ENCODE results near the gene RNF157.
"Not testable (repeated sequence)": the region's sequence is repeated elsewhere in the genome, so short reads cannot be mapped to it uniquely, and the experiment has no call there.

RNF157 gene

DNA sequence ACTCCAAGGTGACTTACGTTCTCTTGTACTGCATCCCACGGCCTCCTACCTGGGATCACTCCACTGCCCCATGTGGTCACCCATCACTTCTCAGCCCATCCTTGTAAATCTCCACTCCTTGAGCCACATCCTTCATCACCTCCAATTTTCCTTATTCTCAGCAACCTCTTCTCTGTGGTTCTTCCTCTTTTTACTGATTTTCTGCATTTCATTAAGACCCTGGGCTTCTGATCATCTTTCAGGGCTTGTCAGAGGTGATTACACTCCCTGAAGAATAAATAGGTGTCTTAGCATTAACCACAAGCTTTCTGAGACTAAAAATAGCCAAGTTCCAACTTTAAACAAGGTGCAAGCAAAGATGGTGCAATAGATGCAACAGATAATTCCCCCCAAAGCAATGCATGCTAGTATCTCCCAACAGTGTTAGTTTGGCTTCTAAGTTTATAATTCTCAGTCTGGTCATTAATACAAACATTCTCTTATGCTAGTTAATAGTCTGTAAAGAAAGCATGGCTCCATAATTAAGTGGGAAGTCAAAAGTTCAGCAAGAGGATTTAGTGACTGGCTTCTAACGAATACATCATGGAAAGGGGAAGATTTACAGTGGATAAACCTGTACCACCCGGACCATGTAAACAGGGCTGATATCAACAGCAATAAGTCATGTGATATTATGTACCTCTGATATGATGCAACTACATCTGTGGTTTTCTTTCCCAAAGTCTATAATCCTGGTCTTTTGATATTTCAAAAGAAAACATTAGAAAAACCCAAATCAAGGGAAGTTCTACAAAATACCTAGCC is 51.9 kb downstream of the RNF157 start:
- no peak for DNase-seq

DNA sequence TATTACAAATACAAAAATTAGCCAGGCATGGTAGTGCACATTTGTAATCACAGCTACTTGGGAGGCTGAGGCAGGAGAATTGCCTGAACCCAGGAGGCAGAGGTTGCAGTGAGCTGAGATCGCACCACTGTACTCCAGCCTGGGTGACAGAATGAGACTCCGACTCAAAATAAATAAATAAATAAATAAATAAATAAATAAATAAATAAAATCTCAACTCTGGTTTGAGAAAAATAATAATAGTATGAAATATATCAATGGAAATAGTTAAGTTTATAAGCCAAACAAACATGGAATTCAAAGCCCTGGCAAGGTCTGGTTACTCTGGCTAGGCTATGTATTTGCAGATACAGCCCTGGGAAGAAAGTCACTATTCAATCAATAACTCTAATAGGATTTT is 53.5 kb downstream of the RNF157 start:
- not testable (repeated sequence) for DNase-seq

GRCh38 chr17:76184290-76184689 is 56.0 kb downstream of the RNF157 start:
- DNase-seq: no peak

- DNase-seq: peak; percentile 95
These were observed 58.1 kb downstream of the RNF157 start for GRCh38 chr17:76182016-76182764.

DNA sequence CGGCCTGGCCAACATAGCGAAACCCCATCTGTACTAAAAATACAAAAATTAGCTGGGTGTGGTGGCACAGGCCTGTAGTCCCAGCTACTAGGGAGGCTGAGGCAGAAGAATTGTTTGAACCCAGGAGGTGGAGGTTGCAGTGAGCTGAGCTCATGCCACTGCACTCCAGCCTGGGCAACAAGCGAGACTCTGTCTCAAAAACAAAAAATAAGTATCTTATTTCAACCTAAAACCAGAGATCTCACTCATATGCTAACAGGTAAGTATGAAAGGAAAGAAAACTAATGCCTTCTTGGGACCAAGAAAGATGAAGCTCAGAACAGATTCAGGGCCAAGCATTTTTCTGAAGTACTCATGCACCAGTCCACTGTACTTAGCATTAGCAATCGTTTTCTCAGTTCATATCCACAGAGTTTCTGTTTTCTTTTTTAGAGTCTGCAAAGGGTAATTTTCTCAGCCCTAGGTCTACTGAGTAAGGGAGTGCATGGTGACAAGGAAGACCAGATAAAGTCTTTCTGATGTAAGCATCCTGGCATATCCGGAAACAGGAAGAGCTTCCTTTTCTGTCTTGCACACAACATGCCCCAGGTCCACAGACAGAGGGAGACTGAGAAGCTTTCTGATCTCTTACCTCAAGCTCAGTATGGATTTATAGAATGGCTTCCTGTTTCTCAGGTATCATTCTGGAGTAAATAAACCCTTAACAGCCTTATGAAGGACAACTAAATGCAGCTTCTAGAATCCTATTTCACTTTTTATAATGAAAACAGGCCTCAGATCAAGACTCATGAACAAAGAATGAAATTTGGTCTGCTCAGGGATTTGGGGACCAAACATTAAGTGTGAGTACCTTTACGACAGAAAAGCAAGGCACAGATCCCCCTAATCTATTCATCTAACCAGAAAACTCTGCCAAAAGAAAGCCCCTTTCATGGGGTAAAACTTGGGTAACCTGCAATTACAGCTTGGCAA is 60.5 kb downstream of the RNF157 start:
- DNase-seq: peak; percentile 67

- DNase-seq: no peak
These were observed 62.2 kb downstream of the RNF157 start for GRCh38 chr17:76178124-76178523.

- no peak for DNase-seq
These were observed 63.4 kb downstream of the RNF157 start for GRCh38 chr17:76176701-76177574.

GRCh38 chr17:76174037-76174436 is 66.3 kb downstream of the RNF157 start:
- no peak for DNase-seq

DNA sequence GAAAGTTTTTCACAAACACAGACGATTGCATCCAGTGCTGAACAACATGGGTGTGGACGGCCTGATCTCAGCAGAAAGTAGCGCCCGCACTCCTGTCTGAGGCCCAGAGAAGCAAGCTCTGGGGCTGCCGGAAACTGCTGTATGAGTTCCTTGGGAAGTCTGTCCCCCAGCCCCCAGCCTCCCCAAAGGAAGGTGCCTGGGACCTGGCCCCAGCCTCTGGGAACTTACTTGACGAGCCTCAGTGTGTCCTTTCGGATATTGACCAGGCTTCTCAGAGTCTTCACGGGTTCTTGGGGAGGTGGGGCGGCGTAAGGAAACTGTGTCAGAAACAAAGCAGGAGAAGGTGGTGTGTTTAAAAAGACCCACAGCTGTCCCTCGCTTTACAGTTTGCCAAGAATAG is 66.8 kb downstream of the RNF157 start:
- DNase-seq: no peak

DNA sequence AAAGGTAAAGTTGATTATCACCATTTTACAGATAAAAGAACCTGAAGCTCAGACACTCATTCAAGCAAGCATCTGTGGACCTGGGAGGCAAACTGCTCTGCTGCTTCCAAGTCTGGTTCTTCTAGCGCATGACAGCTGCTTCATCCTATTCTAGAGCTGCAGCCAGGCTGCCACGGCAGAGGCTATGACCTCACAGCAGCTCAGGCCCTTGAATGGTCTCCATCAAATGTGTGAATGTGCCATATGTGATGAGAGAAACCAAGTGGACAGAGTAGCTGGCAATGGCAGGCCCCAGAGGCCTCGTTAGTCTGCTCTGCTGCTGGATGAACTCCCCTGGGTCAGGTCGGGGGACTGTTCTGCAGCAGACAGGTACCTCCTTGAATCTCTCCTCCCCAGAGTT is 68.6 kb downstream of the RNF157 start:
- no peak for DNase-seq

DNA sequence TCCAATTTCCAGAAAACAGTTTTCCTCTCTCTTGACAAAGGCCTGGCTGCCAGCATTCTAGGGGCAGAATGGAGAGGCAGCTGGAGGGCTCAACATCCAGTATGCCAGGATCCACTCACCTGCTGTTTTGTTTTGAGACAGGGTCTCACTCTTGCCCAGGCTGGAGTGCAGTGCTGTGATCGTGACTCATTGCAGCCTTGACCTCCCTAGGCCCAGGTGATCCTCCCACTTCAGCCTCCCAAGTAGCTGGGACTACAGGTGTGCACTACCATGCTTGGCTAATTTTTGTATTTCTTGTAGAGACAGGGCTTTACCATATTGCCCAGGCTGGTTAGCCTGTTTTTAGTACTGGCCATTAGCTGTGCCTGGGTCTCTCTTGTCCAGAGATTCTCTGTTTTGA is 70.2 kb downstream of the RNF157 start:
- DNase-seq: no peak

- DNase-seq: no peak
These were observed 73.4 kb downstream of the RNF157 start for GRCh38 chr17:76166906-76167305.

- no peak for DNase-seq
These were observed 74.1 kb downstream of the RNF157 start for GRCh38 chr17:76166168-76166567.

GRCh38 chr17:76164331-76164730 is 76.0 kb downstream of the RNF157 start:
- no peak for DNase-seq

DNA sequence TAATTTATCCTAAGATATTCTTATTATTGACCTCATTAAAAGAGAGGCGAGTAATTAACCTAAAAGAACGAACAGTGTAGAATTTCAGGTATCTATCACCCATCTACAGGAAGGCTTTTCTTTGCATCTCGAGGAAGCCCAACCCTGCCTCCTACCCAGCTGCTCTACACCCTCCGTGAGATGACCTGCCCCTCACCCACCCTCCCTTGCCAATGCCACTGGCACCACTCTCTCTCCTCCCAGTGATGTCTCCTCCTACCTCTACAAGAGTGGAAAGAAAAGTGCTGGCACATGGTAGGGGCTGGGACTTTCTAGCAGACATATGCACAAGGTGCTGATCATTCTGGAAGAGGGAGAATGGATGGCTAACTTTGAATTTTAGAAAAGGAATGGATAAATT is 76.4 kb downstream of the RNF157 start:
- no peak for DNase-seq

DNA sequence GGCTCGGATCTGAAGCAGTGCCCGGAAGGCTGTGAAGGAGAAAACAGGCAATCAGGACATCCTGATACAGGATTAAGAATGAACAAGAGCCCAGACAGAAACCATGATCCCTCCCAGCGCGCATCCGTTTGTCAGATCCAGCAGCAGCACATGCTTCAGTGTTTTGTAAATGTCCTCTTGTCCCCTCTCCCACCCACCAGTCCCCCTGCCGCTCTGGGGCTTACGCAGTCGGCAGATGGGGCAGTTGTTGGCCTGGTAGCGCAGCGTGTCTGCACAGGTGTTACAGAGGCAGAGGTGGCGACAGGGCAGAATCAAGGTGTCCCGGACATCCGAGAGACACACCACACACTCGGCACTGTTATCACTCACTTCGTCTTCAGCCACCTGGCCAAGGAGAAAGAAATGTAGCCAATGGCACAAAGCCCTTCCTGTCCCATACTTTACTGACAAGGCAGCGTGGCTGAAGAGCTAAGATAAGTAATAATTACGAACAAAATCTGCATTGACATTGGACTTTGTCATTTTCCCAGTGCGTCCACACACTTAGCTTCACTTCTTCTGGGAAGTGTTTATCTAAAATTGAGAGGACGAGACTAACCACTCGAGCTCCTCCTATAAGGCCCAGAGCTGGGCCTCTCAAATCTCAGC is 78.5 kb downstream of the RNF157 start:
- DNase-seq: no peak

DNA sequence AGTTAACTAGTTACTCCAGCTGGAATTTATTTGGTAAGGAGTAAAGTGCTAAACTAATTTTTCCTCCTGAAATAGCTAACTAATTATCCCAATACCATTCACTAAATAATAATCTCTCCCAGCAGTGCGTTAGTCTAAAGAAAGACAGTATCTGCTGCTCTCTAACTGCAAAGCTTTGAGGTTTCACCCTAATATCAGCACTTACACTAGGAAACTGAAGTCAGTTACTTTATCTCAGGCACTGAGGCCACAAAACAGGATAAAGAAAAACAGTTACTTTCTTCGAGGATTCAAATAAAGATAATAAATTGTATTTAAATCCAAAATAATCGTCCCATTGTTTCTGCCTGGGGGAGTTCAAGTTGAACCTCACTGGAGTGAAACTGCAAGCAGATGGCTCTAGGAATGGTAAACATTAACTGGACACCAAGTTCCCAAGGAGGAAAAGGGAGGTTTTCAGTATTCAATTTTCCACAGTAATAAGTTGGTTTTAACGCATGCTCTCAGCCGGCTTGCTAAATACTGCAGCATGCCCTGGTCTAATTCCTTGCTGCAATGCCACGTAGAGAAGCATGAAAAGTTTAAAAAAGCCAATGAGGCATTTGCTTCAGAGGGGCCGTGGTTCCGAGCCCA is 79.3 kb downstream of the RNF157 start:
- no peak for DNase-seq

DNA sequence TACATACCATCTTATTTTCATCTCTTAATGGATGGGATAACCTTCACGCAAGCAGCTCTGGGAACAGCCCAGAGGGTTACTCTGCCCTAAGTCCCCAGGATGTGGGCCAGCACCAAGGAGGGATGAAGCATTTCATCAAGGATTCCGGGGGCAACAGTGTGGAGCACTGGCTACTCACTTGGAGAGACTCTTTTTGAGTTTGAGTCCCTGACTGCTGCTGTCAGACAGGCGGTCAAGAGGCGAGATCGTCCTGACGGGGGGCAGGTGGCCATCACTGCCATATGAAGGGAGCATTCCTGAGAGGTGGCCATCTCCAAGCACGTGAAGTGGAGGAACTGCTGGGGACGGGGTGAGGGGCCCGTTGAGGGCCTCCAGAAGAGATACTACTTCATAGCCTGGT is 81.1 kb downstream of the RNF157 start:
- DNase-seq: no peak

DNA sequence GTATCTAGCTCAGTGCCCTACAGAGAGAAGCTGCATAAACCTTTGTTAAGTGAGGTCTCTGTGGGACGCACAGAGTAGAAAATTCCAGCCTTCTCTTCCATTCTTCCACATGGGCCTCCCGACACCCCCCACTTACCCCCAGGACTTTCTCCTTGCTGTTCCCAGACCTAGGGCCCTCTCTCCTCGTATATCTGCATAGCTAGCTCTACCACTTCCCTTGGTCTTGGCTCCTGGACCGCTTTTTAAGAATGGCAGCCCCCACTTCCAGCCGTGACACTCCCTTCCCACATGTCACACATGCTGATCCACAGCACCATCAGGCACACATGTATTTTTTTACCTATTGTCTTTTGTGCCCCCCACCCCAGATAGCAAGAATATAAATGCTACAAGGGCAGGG is 82.5 kb downstream of the RNF157 start:
- no peak for DNase-seq

DNA sequence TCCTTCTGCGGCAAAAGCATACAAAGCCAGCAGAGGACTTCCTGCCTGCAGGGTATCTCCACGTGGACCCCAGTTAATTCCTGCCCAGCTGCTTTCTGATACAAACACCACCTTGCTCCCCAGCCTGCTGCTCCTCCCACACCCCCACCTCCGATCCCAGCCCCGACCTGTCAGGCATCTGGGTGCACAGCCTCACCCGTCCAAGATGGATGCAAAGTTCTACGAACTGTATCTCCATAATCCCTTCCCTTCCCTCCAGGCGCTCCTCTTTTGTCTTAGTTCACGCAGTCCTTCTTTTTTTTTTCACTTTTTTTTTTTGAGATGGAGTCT is 83.7 kb downstream of the RNF157 start:
- DNase-seq: no peak

DNA sequence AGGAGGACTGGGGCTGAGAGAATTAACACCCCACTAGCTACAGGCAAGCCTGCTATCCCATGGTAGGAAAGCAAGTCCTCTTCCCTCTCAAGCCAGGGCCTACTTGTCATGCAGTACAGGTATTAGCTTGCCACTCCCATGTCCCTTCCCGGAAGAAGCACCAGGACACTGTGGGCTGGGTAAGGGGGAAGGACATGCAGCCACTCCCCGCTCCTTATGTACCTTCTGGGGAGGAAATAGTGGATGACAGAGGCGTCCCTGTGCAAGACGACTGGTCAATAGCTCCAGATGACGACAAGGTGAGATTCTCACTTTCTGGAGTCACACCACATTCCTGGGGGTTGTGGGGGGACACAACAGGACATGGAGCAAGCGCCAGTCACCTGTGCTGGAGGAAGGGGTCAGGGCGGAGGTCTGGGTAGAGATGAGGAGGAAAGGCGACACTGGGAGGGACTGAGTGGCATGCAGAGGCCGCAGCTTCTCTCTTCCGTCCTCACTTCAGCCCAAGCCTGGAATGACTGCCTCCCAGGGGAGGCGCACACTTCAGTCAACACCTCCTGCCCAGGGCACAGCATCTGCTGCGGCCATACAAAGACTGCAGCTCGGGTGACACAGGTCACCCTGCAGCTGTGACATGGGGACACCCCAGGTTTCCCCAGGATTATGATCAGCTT is 84.2 kb downstream of the RNF157 start:
- DNase-seq: no peak

Data from CD4-positive, alpha-beta T cell treated with Interleukin-12 subunit alpha and Interleukin-12 subunit beta, for 1 hour (primary cell).